Spleen (tissue), 11 donors: ENCODE data around the gene RIIAD1. TPM values are rescaled to one million over a fixed set of nuclear protein-coding genes. Genes with fewer than 3 reads are reported as not detected.

Experiments used
- DNase-seq: peaks from one replicate; pipeline ENCODE4 v3.0.0-alpha.2; 2020
- H3K27ac ChIP-seq, 8 donors: fragments of 200-600 bp; sonication (generic) in 7 of 8; 1 replicate in 4 of 8; 2 replicates in 4 of 8; pipeline versions ENCODE4 v1.5.0 to v1.8.0; 2016 to 2021; ENCODE audit warnings: inconsistent platforms in 4 of 8, mild to moderate bottlenecking in 4 of 8, moderate library complexity in 1 of 8
- H3K27me3 ChIP-seq, 7 donors: fragments of 200-600 bp; sonication (generic) in 6 of 7; replicated peaks in 1 of 7; 1 replicate in 4 of 7; 2 replicates in 3 of 7; pipeline versions ENCODE4 v1.5.0 to v1.8.0; 2016 to 2021; ENCODE audit warnings: inconsistent platforms in 3 of 7, mild to moderate bottlenecking in 1 of 7
- H3K36me3 ChIP-seq, 6 donors: fragments of 200-600 bp; sonication (generic) in 5 of 6; 1 replicate in 4 of 6; 2 replicates in 2 of 6; pipeline versions ENCODE4 v1.5.0 to v1.8.0; 2016 to 2021; ENCODE audit warnings: inconsistent platforms in 2 of 6
- H3K4me1 ChIP-seq, 6 donors: fragments of 200-600 bp; sonication (generic) in 5 of 6; 1 replicate in 3 of 6; 2 replicates in 3 of 6; pipeline versions ENCODE4 v1.5.0 to v1.8.0; 2016 to 2021; ENCODE audit warnings: inconsistent platforms in 3 of 6
- H3K4me3 ChIP-seq, 8 donors: fragments of 200-600 bp; sonication (generic) in 7 of 8; 1 replicate in 4 of 8; 2 replicates in 4 of 8; pipeline versions ENCODE4 v1.5.0 to v1.8.0; 2016 to 2021; ENCODE audit warnings: inconsistent platforms in 4 of 8, mild to moderate bottlenecking in 4 of 8, moderate library complexity in 2 of 8
- H3K9me3 ChIP-seq, 8 donors: fragments of 200-600 bp; sonication (generic) in 7 of 8; 1 replicate in 4 of 8; 2 replicates in 4 of 8; pipeline versions ENCODE4 v1.5.0 to v1.8.0; 2016 to 2021; ENCODE audit warnings: inconsistent platforms in 4 of 8
- CTCF ChIP-seq, 11 experiments: fragments of 200-600 bp in 7 of 11; fragments of 450-650 bp in 4 of 11; sonication (generic) in 4 of 11; IDR thresholded peaks in 8 of 11; conservative IDR thresholded peaks in 3 of 11; 1 replicate in 7 of 11; 2 replicates in 4 of 11; pipeline versions ENCODE4 v1.4.0 to v1.8.0; 2016 to 2021; ENCODE audit warnings: antibody characterized with exemption in 11 of 11, inconsistent platforms in 4 of 11, mild to moderate bottlenecking in 1 of 11
- POLR2A ChIP-seq, 3 donors: fragments of 450-650 bp; IDR thresholded peaks; one replicate each; pipeline ENCODE4 v1.5.1; 2017; ENCODE audit warnings: antibody characterized with exemption in 3 of 3, mild to moderate bottlenecking in 1 of 3
- POLR2AphosphoS5 ChIP-seq, 3 donors: sonication (generic); formaldehyde crosslinking; IDR thresholded peaks; one replicate each; pipeline ENCODE4 v1.5.1; 2017; ENCODE audit warnings: antibody characterized with exemption in 3 of 3
- WGBS, 5 donors: extraction: QIAGEN DNeasy Blood & Tissue Kit in 3 of 5; methylation state at CpG; one replicate each; pipeline versions ENCODE4 v1.1.5 to v1.1.7; 2013 to 2018; 5-methylcytosine and 5-hydroxymethylcytosine counted together
- intact Hi-C: fragments of 100-400 bp; cut with DNase I; formaldehyde crosslinking; loops from one replicate; pipeline ENCODE4 v1.15.0; 2023; ENCODE audit warnings: low total_unique reads
- polyA plus RNA-seq, 3 donors: library from polyadenylated mRNA; stranded (reverse); fragments of 200-250 nt; gene quantifications; one replicate each; pipeline ENCODE4 v1.2.1, GENCODE V29; 2013
- total RNA-seq, 7 donors: library from RNA; depleted of rRNA in 3 of 7; stranded (reverse); fragments of >200 nt in 3 of 7; fragmentation: NEBNext Ultra II Directional in 4 of 7; extraction: Animal tissue kit (Norgen Biotek cat#: 25700) in 4 of 7; gene quantifications; one replicate each; pipeline versions ENCODE4 v1.1.0 to v1.2.1, GENCODE V29; 2016 to 2021
- donor health status: healthy with polysubstance abuse.
- donor health status: DM: no; HTN: no; CAD: no; lungs with moderate emphysema.
- donor health status: DM: no; HTN: no; CAD: no.
- donor health status: Bipolar disorder and iron deficiency.
- donor health status: healthy.
- donor health status: DM: no; HTN: no; CAD: no.
- donor health status: DM: yes; HTN: yes; CAD: no.

RIIAD1 gene
- total and polyA plus RNA-seq, 10 donors = 0.34 TPM; not detected in 9

GRCh38 chr1:151703813-151704212 is 17.5 kb upstream of the RIIAD1 start:
- intact Hi-C loops = no loop called here
- H3K4me3 ChIP-seq = no peak overlapping the region
- 50 to 58% (median 56%) methylated on average over 16 to 17 of the region's 17 CpGs for WGBS, 5 donors

GRCh38 chr1:151704246-151704645 is 17.1 kb upstream of the RIIAD1 start:
- H3K36me3 ChIP-seq = peaks cover 3 to 30% (median 23%) of the 10 kb centered on the region in 6 donors
- TF ChIP-seq POLR2A (IDR thresholded peaks at IDR 0.05) = no peak
- no peak for TF ChIP-seq POLR2AphosphoS5 (IDR thresholded peaks at IDR 0.05)
- TF ChIP-seq CTCF (IDR thresholded peaks at IDR 0.05 in 8 of 11, conservative IDR thresholded peaks at IDR 0.05 in 3 of 11) = no peak
- H3K9me3 ChIP-seq = no peaks in the 10 kb centered on the region
- 73 to 88% (median 82%) methylated on average over 4 of the region's 4 CpGs for WGBS, 5 donors
- H3K27me3 ChIP-seq = no peaks in the 10 kb centered on the region
- H3K27ac ChIP-seq = no peak overlapping the region
- no peak overlapping the region for H3K4me3 ChIP-seq
- no peak for DNase-seq
- intact Hi-C loops = no loop called here
- peaks cover 0 to 10% (median 4%) of the 10 kb centered on the region in 6 donors for H3K4me1 ChIP-seq

More at GRCh38 chr1:151703813-151704212, 17.5 kb upstream of the RIIAD1 start:
- H3K4me1 ChIP-seq = peaks cover 0 to 10% (median 4%) of the 10 kb centered on the region in 6 donors
- no peaks in the 10 kb centered on the region for H3K9me3 ChIP-seq
- no peaks in the 10 kb centered on the region for H3K27me3 ChIP-seq
- TF ChIP-seq POLR2AphosphoS5 (IDR thresholded peaks at IDR 0.05) = no peak
- no peak for TF ChIP-seq CTCF (IDR thresholded peaks at IDR 0.05 in 8 of 11, conservative IDR thresholded peaks at IDR 0.05 in 3 of 11)
- TF ChIP-seq POLR2A (IDR thresholded peaks at IDR 0.05) = no peak
- no peak overlapping the region for H3K27ac ChIP-seq
- no peak for DNase-seq
- H3K36me3 ChIP-seq = peaks cover 4 to 35% (median 27%) of the 10 kb centered on the region in 6 donors

- Histone ChIP-seq H3K4me1 (peaks cover 0 to 10% (median 4%) of the 10 kb centered on the region in 6 donors), H3K36me3 (peaks cover 0 to 21% (median 14%) of the 10 kb centered on the region in 6 donors), H3K27me3 (peaks cover 0 to under 1% (median 0%) of the 10 kb centered on the region in 7 donors), H3K4me3 (no peak overlapping the region), H3K9me3 (no peaks in the 10 kb centered on the region), H3K27ac (no peak overlapping the region)
- no peak for TF ChIP-seq CTCF (IDR thresholded peaks at IDR 0.05 in 8 of 11, conservative IDR thresholded peaks at IDR 0.05 in 3 of 11)
- intact Hi-C loops = no loop called here
- 78 to 92% (median 87%) methylated on average over 7 of the region's 7 CpGs for WGBS, 5 donors
- no peak for DNase-seq
Observed at GRCh38 chr1:151705146-151705545, 16.2 kb upstream of the RIIAD1 start.

GRCh38 chr1:151705753-151706463 is 15.4 kb upstream of the RIIAD1 start:
- no peak for TF ChIP-seq POLR2A (IDR thresholded peaks at IDR 0.05)
- TF ChIP-seq POLR2AphosphoS5 (IDR thresholded peaks at IDR 0.05) = no peak
- TF ChIP-seq CTCF (IDR thresholded peaks at IDR 0.05 in 8 of 11, conservative IDR thresholded peaks at IDR 0.05 in 3 of 11) = no peak
- Histone ChIP-seq H3K4me3 (no peak overlapping the region), H3K9me3 (no peaks in the 10 kb centered on the region), H3K27me3 (peaks cover 0 to 6% (median 0%) of the 10 kb centered on the region in 7 donors), H3K4me1 (peaks cover 0 to 10% (median 4%) of the 10 kb centered on the region in 6 donors), H3K27ac (no peak overlapping the region), H3K36me3 (peaks cover 0 to 14% (median 12%) of the 10 kb centered on the region in 6 donors)
- WGBS, 5 donors = 71 to 87% (median 82%) methylated on average over 11 of the region's 11 CpGs
- intact Hi-C loops = no loop called here
- no peak for DNase-seq
